Measurements from ENCODE around the gene UGT1A10.

The UGT1A10 gene

GRCh38 chr2:233796254-233796653, 160.0 kb downstream of the UGT1A10 start:
- no peaks in the 10 kb centered on the region for H3K4me1 ChIP-seq (ENCODE audit: insufficient read depth, poor library complexity, severe bottlenecking)
- H3K27me3 ChIP-seq (ENCODE audit: insufficient read depth, poor library complexity, severe bottlenecking) = no peaks in the 10 kb centered on the region
- no peaks in the 10 kb centered on the region for H3K9me3 ChIP-seq (ENCODE audit: severe bottlenecking)
- H3K36me3 ChIP-seq (ENCODE audit: low read depth) = no peaks in the 10 kb centered on the region
- ATAC-seq (ENCODE audit: low read depth) (no peak), DNase-seq (ENCODE audit: low spot score) (no peak)
- H3K4me3 ChIP-seq (ENCODE audit: severe bottlenecking) = no peak overlapping the region
- H3K27ac ChIP-seq (ENCODE audit: poor library complexity, severe bottlenecking) = no peak overlapping the region
- no peak for TF ChIP-seq CTCF (IDR thresholded peaks at IDR 0.05; ENCODE audit: poor library complexity, severe bottlenecking)

DNA sequence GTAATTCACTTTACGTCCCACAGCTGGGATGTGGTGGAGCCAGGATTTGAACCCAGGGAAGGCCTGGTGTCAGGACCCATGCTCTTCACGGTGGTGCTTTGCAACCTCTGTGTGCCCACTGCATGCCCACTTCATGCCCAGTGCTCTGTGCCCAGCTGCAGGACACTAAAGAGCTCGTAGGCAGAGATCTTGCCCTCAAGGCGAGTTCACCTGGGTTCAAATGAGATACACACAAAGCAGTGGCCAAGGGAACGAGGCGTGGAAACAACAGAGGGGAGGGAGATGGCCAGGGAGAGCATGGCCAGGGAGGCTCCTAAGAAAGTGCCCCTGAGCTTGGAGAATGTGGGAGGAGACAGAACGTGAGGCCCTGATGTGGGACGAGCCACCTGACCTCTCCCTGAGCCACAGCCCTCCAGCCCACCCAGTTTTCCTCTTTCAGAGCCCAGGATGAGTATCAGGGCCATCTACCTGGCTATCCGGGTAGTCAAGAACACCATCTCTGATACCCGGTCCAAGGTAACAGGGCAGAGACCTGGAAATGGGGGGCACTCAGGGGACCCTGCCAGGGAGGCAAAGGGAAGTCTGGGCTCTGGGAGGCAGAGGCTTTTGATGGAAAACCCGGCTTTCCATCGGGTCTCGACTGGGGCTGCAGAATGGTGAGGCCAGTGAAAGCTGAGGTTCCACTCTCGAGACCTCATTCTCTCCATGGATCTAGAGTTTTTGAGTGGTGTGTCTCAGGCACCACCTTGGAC, 162.3 kb downstream of the UGT1A10 start:
- H3K27me3 ChIP-seq (ENCODE audit: insufficient read depth, poor library complexity, severe bottlenecking) = no peaks in the 10 kb centered on the region
- DNase-seq (ENCODE audit: low spot score) (no peak), ATAC-seq (ENCODE audit: low read depth) (no peak)

GRCh38 chr2:233799087-233799665, 162.9 kb downstream of the UGT1A10 start:
- no peak overlapping the region for H3K27ac ChIP-seq (ENCODE audit: poor library complexity, severe bottlenecking)
- no peak overlapping the region for H3K4me3 ChIP-seq (ENCODE audit: severe bottlenecking)
- H3K36me3 ChIP-seq (ENCODE audit: low read depth) = no peaks in the 10 kb centered on the region
- H3K27me3 ChIP-seq (ENCODE audit: insufficient read depth, poor library complexity, severe bottlenecking) = no peaks in the 10 kb centered on the region
- ATAC-seq (ENCODE audit: low read depth) (no peak), DNase-seq (ENCODE audit: low spot score) (no peak)
- no peaks in the 10 kb centered on the region for H3K4me1 ChIP-seq (ENCODE audit: insufficient read depth, poor library complexity, severe bottlenecking)
- no peaks in the 10 kb centered on the region for H3K9me3 ChIP-seq (ENCODE audit: severe bottlenecking)
- no peak for TF ChIP-seq CTCF (IDR thresholded peaks at IDR 0.05; ENCODE audit: poor library complexity, severe bottlenecking)

More for the DNA sequence above, 162.3 kb downstream of the UGT1A10 start:
- Histone ChIP-seq H3K36me3 (ENCODE audit: low read depth) (no peaks in the 10 kb centered on the region), H3K9me3 (ENCODE audit: severe bottlenecking) (no peaks in the 10 kb centered on the region), H3K4me1 (ENCODE audit: insufficient read depth, poor library complexity, severe bottlenecking) (no peaks in the 10 kb centered on the region), H3K4me3 (ENCODE audit: severe bottlenecking) (no peak overlapping the region), H3K27ac (ENCODE audit: poor library complexity, severe bottlenecking) (no peak overlapping the region)
- TF ChIP-seq CTCF (IDR thresholded peaks at IDR 0.05; ENCODE audit: poor library complexity, severe bottlenecking) = no peak

GRCh38 chr2:233799716-233800115, 163.5 kb downstream of the UGT1A10 start:
- Histone ChIP-seq H3K4me1 (ENCODE audit: insufficient read depth, poor library complexity, severe bottlenecking) (no peaks in the 10 kb centered on the region), H3K36me3 (ENCODE audit: low read depth) (no peaks in the 10 kb centered on the region), H3K27ac (ENCODE audit: poor library complexity, severe bottlenecking) (no peak overlapping the region), H3K4me3 (ENCODE audit: severe bottlenecking) (no peak overlapping the region), H3K27me3 (ENCODE audit: insufficient read depth, poor library complexity, severe bottlenecking) (no peaks in the 10 kb centered on the region), H3K9me3 (ENCODE audit: severe bottlenecking) (no peaks in the 10 kb centered on the region)
- no peak for TF ChIP-seq CTCF (IDR thresholded peaks at IDR 0.05; ENCODE audit: poor library complexity, severe bottlenecking)
- DNase-seq (ENCODE audit: low spot score) (no peak), ATAC-seq (ENCODE audit: low read depth) (no peak)

DNA sequence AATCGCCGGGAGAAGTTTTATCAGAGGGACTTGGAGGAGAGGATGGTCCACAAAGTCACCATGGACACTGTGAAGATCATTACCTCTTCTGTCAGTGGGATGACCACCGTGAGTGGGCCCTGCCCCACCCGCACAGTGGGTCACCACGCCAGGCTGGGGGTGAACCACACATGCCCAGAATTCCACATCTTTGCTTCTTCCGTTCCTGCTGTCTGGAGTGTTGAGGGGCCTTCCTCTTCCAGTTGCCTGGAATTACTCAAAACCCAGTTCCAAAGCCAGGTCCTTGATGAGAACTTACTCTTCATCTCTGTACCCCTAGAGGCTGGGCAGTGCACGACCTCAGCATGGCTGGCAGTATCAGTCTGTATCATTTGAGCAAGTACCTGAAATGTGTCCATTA, 164.0 kb downstream of the UGT1A10 start:
- no peaks in the 10 kb centered on the region for H3K9me3 ChIP-seq (ENCODE audit: severe bottlenecking)
- ATAC-seq (ENCODE audit: low read depth) = no peak
- no peak for DNase-seq (ENCODE audit: low spot score)
- H3K36me3 ChIP-seq (ENCODE audit: low read depth) = no peaks in the 10 kb centered on the region
- no peaks in the 10 kb centered on the region for H3K27me3 ChIP-seq (ENCODE audit: insufficient read depth, poor library complexity, severe bottlenecking)
- H3K27ac ChIP-seq (ENCODE audit: poor library complexity, severe bottlenecking) = no peak overlapping the region
- no peak for TF ChIP-seq CTCF (IDR thresholded peaks at IDR 0.05; ENCODE audit: poor library complexity, severe bottlenecking)
- H3K4me3 ChIP-seq (ENCODE audit: severe bottlenecking) = no peak overlapping the region
- no peaks in the 10 kb centered on the region for H3K4me1 ChIP-seq (ENCODE audit: insufficient read depth, poor library complexity, severe bottlenecking)
